GM18873 (cell line): ENCODE results near the gene NOL4L.

Experiments used
- ATAC-seq: cut with Tn5 transposase; IDR thresholded peaks from one replicate; pipeline ENCODE4 v1.9.1; 2021; ENCODE audit warnings: mild to moderate bottlenecking, moderate library complexity, moderate number of reproducible peaks; ENCODE audit not compliant: unreplicated experiment, low FRiP score

NOL4L gene

DNA sequence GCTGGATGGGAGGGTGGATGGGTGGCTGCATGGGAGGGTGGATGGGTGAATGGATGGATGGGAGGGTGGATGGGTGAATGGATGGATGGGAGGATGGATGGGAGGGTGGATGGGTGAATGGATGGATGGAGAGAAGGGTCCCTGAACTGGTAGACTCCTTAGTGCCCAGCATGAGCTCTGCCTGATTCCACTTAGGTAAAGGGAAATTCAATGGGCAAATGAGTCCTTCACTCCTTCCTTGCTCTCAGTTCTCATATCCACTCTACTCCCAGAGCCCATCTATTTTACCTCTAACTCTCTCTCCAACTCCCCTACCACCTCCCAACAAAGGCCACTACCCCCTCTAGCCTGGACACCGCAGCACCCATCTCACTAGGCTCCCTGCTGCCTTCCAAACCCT lies 29.2 kb upstream of the NOL4L start:
- ATAC-seq: no peak

- no peak for ATAC-seq
Observed at GRCh38 chr20:32613192-32614053, 28.3 kb upstream of the NOL4L start.

DNA sequence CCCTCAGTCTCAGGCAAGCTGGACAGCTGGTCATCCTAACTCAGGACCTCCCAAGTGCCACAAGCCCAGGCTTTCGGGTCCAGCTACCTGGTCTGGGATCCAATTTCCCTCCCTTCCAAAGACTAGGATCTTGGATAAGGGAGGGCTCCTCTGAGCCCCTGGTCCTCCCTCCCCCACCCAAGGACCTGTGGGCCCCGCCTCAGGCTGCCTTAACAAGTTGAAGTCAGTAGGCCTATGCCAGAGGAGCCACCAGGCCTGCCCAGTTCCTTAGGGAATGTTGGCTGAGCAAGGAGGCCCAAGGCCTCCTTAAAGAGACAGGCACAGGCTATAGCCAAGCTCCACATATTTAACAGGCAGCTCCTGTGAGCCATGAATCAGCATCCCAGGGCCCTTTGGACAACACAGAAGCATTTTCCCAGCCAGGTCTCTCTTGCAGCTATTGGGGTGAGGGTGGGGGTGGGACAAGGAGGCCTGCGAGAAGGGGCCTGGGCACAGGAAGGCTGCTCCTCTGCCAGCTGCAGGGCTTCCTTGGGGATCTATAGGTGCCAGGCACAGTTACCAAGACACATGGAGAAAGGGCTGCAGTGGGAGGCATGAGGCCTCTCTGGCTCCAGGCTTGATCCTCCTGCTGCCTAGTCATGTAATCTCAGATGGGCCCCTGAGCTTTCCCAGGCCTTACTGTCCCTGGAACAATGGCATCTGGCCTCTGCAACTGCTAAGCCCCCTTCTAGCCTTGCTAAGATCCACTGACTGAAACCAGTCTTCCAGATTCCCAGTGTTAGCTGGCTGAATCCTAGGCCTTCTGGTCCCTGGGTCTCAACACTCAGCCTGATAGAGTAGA lies 27.4 kb upstream of the NOL4L start:
- ATAC-seq: no peak

DNA sequence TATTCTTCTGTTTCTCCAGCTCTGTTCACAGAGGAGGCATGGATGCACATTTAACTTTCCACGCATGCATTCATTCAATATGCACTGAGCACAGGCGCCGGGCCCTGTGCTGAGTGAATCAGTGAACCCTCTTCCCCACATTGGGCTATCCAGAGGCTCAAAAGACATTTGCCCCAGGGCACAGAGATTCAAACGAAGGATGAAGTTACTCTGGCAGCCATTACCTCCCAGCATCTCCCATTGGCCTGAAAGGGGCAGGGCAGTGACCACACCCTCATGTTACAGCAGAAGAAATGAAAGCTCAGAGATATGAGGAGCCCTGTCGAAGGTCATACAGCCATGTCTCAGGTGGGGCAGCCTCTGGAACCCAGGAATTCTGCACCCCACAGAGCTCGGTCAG lies 26.7 kb upstream of the NOL4L start:
- ATAC-seq: no peak

DNA sequence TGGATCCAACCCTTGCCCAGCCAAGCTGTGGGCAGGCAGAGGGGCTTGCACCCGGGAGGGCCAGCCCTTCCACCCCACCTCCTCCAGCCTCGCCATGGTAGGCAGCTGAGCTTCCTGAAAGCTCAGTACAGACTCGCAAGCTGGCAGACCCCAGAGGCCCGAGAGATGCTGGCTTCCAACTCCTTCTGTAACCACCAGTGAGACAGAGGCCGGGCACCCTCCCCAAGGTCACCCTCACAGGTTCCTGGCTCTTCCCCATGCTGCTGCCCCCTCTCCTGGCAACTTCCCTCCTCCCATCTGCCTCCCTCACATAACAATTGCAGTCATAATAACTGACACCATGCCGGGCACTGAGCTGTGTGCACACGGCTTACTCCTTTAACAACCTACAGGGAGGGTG lies 26.2 kb upstream of the NOL4L start:
- ATAC-seq: no peak

- no peak for ATAC-seq
Observed at GRCh38 chr20:32610472-32611218, 25.5 kb upstream of the NOL4L start.

DNA sequence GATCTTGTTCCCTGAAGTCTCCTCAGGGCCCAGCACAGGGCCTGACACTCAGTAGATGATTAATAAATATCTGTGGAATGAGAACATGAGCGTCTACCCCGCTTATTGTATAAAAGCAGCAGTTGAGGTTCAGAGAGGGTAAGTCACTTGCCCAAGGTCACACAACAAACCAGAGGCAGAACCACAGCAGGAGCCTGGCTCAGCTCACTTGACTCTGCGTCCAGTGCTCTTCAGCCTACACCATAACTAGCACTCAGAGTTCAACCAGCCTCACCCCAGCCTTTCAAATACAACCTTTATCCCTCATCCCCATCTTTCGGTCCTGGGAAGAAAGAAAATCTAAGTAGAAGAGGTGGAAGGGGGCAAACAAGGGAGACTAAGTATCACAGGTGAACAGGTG lies 24.9 kb upstream of the NOL4L start:
- no peak for ATAC-seq

GRCh38 chr20:32609111-32609773 lies 24.1 kb upstream of the NOL4L start:
- ATAC-seq: no peak

GRCh38 chr20:32608664-32609015 lies 23.5 kb upstream of the NOL4L start:
- ATAC-seq: no peak

DNA sequence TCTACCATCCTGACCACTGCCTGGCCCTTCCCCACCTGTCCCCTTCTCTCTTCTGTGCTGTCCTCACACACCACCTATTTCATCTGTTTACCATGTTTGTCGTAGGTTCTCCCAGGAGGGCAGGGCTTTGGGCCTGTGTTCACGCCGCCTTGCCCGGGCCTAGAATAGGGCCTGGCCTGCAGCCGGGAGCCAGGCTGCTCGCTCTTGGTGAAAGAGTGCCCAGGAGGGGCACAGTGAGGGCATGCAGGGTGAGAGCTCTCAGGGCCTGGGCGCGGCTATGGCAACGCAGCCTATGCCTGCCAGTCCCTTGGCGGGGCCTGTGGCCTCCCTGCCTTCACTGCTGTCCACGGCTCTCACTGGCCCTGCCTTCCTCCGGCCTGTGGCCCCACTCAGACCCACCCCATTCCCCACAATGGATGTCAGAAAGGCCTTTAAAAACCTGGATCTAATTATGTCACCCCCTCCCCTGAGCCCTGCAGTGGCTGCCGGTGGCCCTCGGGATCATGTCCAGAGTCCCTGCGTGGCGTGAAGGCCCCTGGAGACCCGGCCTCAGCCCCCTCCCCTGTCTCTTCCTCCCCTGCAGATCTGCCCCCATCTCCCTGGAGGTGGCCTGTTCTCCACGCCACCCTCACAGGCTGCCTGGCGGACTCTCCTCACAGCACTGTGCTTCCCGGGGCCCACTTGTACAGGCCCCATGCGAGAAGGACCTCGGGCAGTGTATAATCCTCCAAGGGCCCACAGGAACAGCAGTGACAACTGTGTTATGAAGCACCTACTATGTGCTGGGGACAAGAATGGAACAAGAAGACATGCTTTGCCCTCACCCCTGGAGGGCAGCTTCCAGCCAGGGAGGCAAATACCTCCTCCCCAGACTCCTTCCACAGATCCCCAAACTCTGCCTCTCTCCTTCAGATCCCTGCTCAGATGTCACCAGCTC lies 22.9 kb upstream of the NOL4L start:
- no peak for ATAC-seq

GRCh38 chr20:32607324-32607723 lies 22.2 kb upstream of the NOL4L start:
- no peak for ATAC-seq

DNA sequence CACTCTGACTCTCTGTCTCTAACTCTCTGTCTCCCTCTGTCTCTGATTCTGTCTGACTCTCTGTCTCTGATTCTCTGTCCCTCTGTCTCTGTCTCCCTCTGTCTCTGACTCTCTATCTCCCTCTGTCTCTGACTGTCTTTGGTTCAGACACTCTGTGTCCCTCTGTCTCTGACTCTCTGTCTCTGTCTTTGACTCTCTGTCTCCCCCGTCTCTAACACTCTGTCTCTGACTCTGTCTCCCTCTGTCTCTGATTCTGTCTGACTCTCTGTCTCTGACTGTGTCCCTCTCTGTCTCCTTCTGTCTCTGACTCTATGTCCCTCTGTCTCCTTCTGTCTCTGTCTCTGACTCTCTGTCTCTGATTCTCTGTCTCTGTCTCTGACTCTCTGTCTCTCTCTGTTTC lies 21.7 kb upstream of the NOL4L start:
- no peak for ATAC-seq

DNA sequence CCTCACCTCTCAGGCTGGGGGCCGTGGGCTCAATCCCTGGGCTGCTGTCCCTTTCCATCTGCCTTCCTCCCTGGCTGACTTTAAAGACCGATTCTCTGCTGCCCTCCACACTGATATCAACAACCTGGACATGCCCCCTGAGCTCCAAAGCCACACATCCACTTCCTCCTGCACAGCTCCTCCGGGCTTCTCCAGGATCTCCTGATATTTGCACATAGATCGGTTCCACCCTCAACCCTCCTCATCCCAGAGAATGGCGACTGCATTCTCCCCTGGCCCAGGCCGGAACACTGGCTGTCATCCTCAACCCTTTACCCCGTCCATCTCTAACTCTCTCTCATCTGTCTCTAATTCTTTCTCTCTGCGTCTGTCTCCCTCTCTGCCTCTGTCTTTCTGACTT lies 21.0 kb upstream of the NOL4L start:
- ATAC-seq: no peak

- no peak for ATAC-seq
Observed at GRCh38 chr20:32605167-32605656, 20.1 kb upstream of the NOL4L start.

DNA sequence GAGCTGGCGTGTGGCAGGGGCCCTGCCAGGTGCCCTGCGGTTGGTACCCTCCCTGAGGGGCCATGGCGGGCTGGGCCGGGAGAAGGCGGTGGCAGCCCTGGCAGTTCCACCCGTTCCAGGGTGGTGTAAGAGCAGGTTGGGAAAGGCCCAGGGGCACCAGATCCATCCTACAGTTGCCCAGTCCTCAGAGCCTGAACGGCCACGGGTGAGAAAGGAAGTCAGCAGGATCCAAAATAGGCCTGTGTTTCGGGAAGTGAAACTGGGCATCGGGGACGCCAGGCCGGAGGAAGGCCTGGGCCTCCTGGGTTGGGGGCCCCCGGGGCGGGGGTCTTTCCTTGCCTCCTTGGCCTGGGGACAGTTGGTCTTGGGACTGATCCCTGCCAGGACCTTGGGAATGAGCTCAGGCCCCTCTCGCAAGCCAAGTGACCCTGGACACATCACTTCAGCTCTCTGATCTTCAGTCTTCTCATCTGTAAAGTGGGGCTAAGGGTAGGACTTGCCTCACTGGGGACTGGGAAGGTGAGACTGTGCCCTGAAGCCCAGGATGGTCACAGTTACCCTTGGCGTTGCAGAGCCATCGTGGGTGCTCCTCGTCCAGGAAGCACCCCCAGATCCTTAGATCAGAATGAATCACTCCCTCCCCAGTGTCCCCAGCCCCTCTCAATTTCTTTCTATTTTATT lies 18.1 kb upstream of the NOL4L start:
- no peak for ATAC-seq

- ATAC-seq: no peak
Observed at GRCh38 chr20:32602273-32602672, 17.1 kb upstream of the NOL4L start.

DNA sequence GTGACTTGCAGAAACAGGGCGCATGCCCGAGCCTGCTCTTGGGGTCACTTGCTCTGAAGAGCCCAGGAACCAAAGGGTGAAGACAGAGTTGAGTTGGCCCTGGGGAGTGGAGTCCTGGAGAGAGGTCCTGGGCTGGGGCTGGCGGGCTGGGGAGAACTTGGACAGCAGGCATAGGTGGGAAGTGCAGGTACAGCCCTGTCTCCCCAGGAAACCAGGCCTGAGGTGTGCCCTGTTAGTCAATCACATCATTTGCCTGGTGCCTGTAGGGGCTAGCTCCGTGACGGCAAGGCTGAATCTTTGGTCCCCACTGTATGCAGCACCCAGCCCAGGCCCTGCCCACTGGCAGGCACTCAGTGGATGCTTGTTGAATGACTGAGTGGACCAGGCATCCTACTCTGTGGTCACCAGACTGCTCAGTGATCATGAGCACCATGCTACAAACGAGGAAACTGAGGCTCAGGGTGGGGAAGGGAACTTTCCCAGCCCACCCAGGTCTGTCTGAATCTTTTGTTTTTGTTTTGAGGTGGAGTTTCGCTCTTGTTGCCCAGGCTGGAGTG lies 15.6 kb upstream of the NOL4L start:
- no peak for ATAC-seq

DNA sequence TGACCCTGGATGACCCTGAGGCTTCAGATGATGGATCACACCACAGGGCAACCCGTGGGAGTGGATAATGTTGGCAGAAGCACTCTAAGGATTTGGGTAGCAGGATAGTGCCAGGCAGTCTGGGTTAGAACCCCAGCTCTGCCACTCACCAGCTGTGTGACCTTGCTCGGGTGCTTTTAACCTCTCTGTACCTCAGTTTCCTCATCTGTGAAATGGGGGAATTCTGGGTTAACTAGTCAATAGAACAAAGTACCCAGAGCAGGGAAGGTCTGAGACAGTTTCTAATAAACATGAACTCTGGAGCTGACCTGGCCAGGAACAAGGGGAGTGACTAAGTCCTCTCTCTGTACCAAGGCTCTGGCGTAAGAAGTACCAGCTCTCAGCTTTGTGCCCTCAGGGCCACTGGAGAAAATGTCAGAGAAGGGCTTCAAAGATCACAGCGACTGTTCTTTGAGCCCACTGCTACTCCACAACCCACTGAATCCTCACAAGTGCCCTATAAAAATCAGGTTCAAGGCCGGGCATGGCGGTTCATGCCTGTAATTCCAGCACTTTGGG lies 14.7 kb upstream of the NOL4L start:
- no peak for ATAC-seq
